OCI-LY3 (cell line): ENCODE results near the gene MADCAM1.

Experiments
- H2AFZ ChIP-seq: fragments of 200-600, 300-600 bp; shearing (Covaris generic); 2 replicates; pipeline ENCODE4 v1.6.0; 2014; ENCODE audit warnings: antibody characterized with exemption, low read depth, low read length
- H3K27ac ChIP-seq: fragments of 200-600, 300-600 bp; sonication (generic); 2 replicates; pipeline ENCODE4 v1.5.1; 2014; ENCODE audit warnings: mild to moderate bottlenecking, low read length, moderate library complexity, mixed read lengths
- H3K27me3 ChIP-seq: fragments of 200-600, 300-600 bp; sonication (generic); 2 replicates; pipeline ENCODE4 v1.6.1; 2014; ENCODE audit warnings: low read depth, low read length, mixed read lengths
- H3K36me3 ChIP-seq: fragments of 200-600, 300-600 bp; sonication (generic); replicated peaks from 2 replicates; pipeline ENCODE3; 2014; ENCODE audit warnings: low read depth, low read length, mixed read lengths
- H3K4me1 ChIP-seq: fragments of 300-600, 200-600 bp; sonication (generic); 2 replicates; pipeline ENCODE4 v1.6.1; 2014; ENCODE audit warnings: low read length, mixed read lengths
- H3K4me2 ChIP-seq: fragments of 200-600, 300-600 bp; sonication (generic); 2 replicates; pipeline ENCODE4 v1.6.1; 2014; ENCODE audit warnings: low read length, mixed read lengths
- H3K4me3 ChIP-seq: fragments of 300-600, 200-600 bp; sonication (generic); 2 replicates; pipeline ENCODE4 v1.5.1; 2014; ENCODE audit warnings: antibody characterized with exemption, mild to moderate bottlenecking, low read length, moderate library complexity
- H3K79me2 ChIP-seq: fragments of 300-600, 200-600 bp; shearing (Covaris generic); 2 replicates; pipeline ENCODE4 v1.6.1; 2014; ENCODE audit warnings: mild to moderate bottlenecking, low read length, mixed read lengths
- H3K9ac ChIP-seq: fragments of 300-600, 200-600 bp; shearing (Covaris generic); 2 replicates; pipeline ENCODE4 v1.6.0; 2014; ENCODE audit warnings: mild to moderate bottlenecking, low read length, moderate library complexity
- H3K9me3 ChIP-seq: fragments of 200-600, 300-600 bp; shearing (Covaris generic); 2 replicates; pipeline ENCODE4 v1.6.1; 2014; ENCODE audit warnings: low read length, mixed read lengths; ENCODE audit not compliant: insufficient read depth
- H4K20me1 ChIP-seq: fragments of 200-600, 300-600 bp; sonication (generic); 2 replicates; pipeline ENCODE4 v1.6.1; 2016; ENCODE audit warnings: low read length, mixed read lengths; ENCODE audit not compliant: insufficient read depth
- CTCF ChIP-seq: fragments of 200-600, 300-600 bp; sonication (generic); IDR thresholded peaks from 2 replicates; pipeline ENCODE4 v1.5.1; 2014; ENCODE audit warnings: antibody characterized with exemption, low read length, low read depth
- EZH2phosphoT487 ChIP-seq: fragments of 200-600 bp; shearing (Covaris generic); IDR thresholded peaks from 2 replicates; pipeline ENCODE4 v1.6.1; 2018; ENCODE audit warnings: antibody characterized with exemption, mixed run types, low read depth

The MADCAM1 gene

GRCh38 chr19:464208-464545, 32.1 kb upstream of the MADCAM1 start:
- no peaks in the 10 kb centered on the region for H3K9me3 ChIP-seq
- H3K27me3 ChIP-seq: no peaks in the 10 kb centered on the region
- H4K20me1 ChIP-seq: no peaks in the 10 kb centered on the region
- no peak overlapping the region for H3K9ac ChIP-seq
- no peak overlapping the region for H2AFZ ChIP-seq
- no peak overlapping the region for H3K4me2 ChIP-seq
- H3K79me2 ChIP-seq: no peaks in the 10 kb centered on the region
- H3K27ac ChIP-seq: no peak overlapping the region
- H3K4me1 ChIP-seq: no peaks in the 10 kb centered on the region
- no peaks in the 10 kb centered on the region for H3K36me3 ChIP-seq
- H3K4me3 ChIP-seq: no peak overlapping the region
- TF ChIP-seq EZH2phosphoT487: no peak
- no peak for TF ChIP-seq CTCF

GRCh38 chr19:465056-465816, 31.1 kb upstream of the MADCAM1 start:
- no peaks in the 10 kb centered on the region for H3K27me3 ChIP-seq
- H3K27ac ChIP-seq: no peak overlapping the region
- no peaks in the 10 kb centered on the region for H3K4me1 ChIP-seq
- H3K4me3 ChIP-seq: no peak overlapping the region
- no peaks in the 10 kb centered on the region for H4K20me1 ChIP-seq
- H3K4me2 ChIP-seq: no peak overlapping the region
- no peaks in the 10 kb centered on the region for H3K9me3 ChIP-seq
- TF ChIP-seq CTCF (no peak), EZH2phosphoT487 (no peak)
- no peak overlapping the region for H3K9ac ChIP-seq
- no peak overlapping the region for H2AFZ ChIP-seq
- H3K79me2 ChIP-seq: no peaks in the 10 kb centered on the region
- no peaks in the 10 kb centered on the region for H3K36me3 ChIP-seq

- H3K36me3 ChIP-seq: no peaks in the 10 kb centered on the region
- TF ChIP-seq CTCF (no peak), EZH2phosphoT487 (no peak)
- no peaks in the 10 kb centered on the region for H3K27me3 ChIP-seq
- no peaks in the 10 kb centered on the region for H3K79me2 ChIP-seq
- H3K4me2 ChIP-seq: no peak overlapping the region
- H3K9me3 ChIP-seq: no peaks in the 10 kb centered on the region
- H3K4me3 ChIP-seq: no peak overlapping the region
- no peak overlapping the region for H3K9ac ChIP-seq
- H2AFZ ChIP-seq: no peak overlapping the region
- no peaks in the 10 kb centered on the region for H4K20me1 ChIP-seq
- H3K4me1 ChIP-seq: no peaks in the 10 kb centered on the region
- no peak overlapping the region for H3K27ac ChIP-seq
Measured at GRCh38 chr19:467554-467953, 28.7 kb upstream of the MADCAM1 start.

GRCh38 chr19:468587-469256, 27.6 kb upstream of the MADCAM1 start:
- no peak overlapping the region for H3K9ac ChIP-seq
- H3K9me3 ChIP-seq: no peaks in the 10 kb centered on the region
- no peak overlapping the region for H2AFZ ChIP-seq
- TF ChIP-seq EZH2phosphoT487: no peak
- no peak for TF ChIP-seq CTCF
- no peak overlapping the region for H3K27ac ChIP-seq
- no peaks in the 10 kb centered on the region for H3K4me1 ChIP-seq
- H4K20me1 ChIP-seq: no peaks in the 10 kb centered on the region
- no peaks in the 10 kb centered on the region for H3K36me3 ChIP-seq
- no peak overlapping the region for H3K4me3 ChIP-seq
- H3K27me3 ChIP-seq: no peaks in the 10 kb centered on the region
- no peak overlapping the region for H3K4me2 ChIP-seq
- no peaks in the 10 kb centered on the region for H3K79me2 ChIP-seq
